ENCODE results near the gene ZFAND3. TPM values are rescaled to one million over a fixed set of nuclear protein-coding genes. Genes with fewer than 3 reads are reported as not detected.

ZFAND3 gene
- total RNA-seq, 1 experiment from 2014 or later: 107 TPM

GRCh38 chr6:38170666-38171355 is 351.3 kb downstream of the ZFAND3 start:
- no peaks in the 10 kb centered on the region for H3K36me3 ChIP-seq (ENCODE audit: control insufficient read depth, insufficient read depth, low read length)
- no peak for TF ChIP-seq CTCF (IDR thresholded peaks at IDR 0.05; ENCODE audit: insufficient read depth in 1 of 2, low read depth in 1 of 2, low read length in 1 of 2, severe bottlenecking in 1 of 2, unreplicated experiment in 1 of 2)
- Mint-ChIP-seq H3K4me3 (ENCODE audit: unreplicated experiment) (no peak overlapping the region), H3K27ac (ENCODE audit: unreplicated experiment) (no peak overlapping the region), H3K4me1 (ENCODE audit: low read depth, unreplicated experiment) (no peaks in the 10 kb centered on the region), H3K36me3 (ENCODE audit: insufficient read depth, unreplicated experiment) (peaks cover 22% of the 10 kb centered on the region), H3K27me3 (ENCODE audit: insufficient read depth, unreplicated experiment) (no peaks in the 10 kb centered on the region), H3K9me3 (ENCODE audit: unreplicated experiment) (no peaks in the 10 kb centered on the region)
- intact Hi-C loops (cut with micrococcal nuclease; ENCODE audit: unreplicated experiment): no loop called here
- CTCF ChIA-PET: no interaction called here
- no peaks in the 10 kb centered on the region for H3K27me3 ChIP-seq (replicated peaks; ENCODE audit: control insufficient read depth, insufficient read depth, low read length)
- DNase-seq: no peak
- POLR2A ChIA-PET: no interaction called here
- no peak overlapping the region for H3K4me3 ChIP-seq (ENCODE audit: low read depth, low read length)
- H3K9me3 ChIP-seq: no peaks in the 10 kb centered on the region
- no TSS peak for BruUV-seq (replicated peaks)
- H3K4me1 ChIP-seq: no peaks in the 10 kb centered on the region

- Histone ChIP-seq H3K4me1 (no peaks in the 10 kb centered on the region), H3K27me3 (replicated peaks; ENCODE audit: control insufficient read depth, insufficient read depth, low read length) (no peaks in the 10 kb centered on the region), H3K9me3 (no peaks in the 10 kb centered on the region), H3K36me3 (ENCODE audit: control insufficient read depth, insufficient read depth, low read length) (no peaks in the 10 kb centered on the region), H3K4me3 (ENCODE audit: low read depth, low read length) (no peak overlapping the region)
- H3K9me3 Mint-ChIP-seq (ENCODE audit: unreplicated experiment): no peaks in the 10 kb centered on the region
- no peak overlapping the region for H3K4me3 Mint-ChIP-seq (ENCODE audit: unreplicated experiment)
- peaks cover 3% of the 10 kb centered on the region for H3K4me1 Mint-ChIP-seq (ENCODE audit: low read depth, unreplicated experiment)
- intact Hi-C loops (cut with micrococcal nuclease; ENCODE audit: unreplicated experiment): no loop called here
- no peak for TF ChIP-seq CTCF (IDR thresholded peaks at IDR 0.05; ENCODE audit: insufficient read depth in 1 of 2, low read depth in 1 of 2, low read length in 1 of 2, severe bottlenecking in 1 of 2, unreplicated experiment in 1 of 2)
- DNase-seq: no peak
- peak overlapping the region; percentile 5 for H3K27ac Mint-ChIP-seq (ENCODE audit: unreplicated experiment)
- no peaks in the 10 kb centered on the region for H3K27me3 Mint-ChIP-seq (ENCODE audit: insufficient read depth, unreplicated experiment)
- peaks cover 23% of the 10 kb centered on the region for H3K36me3 Mint-ChIP-seq (ENCODE audit: insufficient read depth, unreplicated experiment)
- ChIA-PET CTCF (interaction anchor here (0.7 kb wide), 1 partner anchor 825 kb away, joined by 7 read pairs; no protein-coding TSS in a partner anchor), POLR2A (interaction anchor here (0.7 kb wide), 1 partner anchor 410 kb away, joined by 3 read pairs; no protein-coding TSS in a partner anchor)
- no TSS peak for BruUV-seq (replicated peaks)
These were observed 352.6 kb downstream of the ZFAND3 start for GRCh38 chr6:38171997-38172738.

GRCh38 chr6:38172739-38173410 is 353.3 kb downstream of the ZFAND3 start:
- TF ChIP-seq CTCF (IDR thresholded peaks at IDR 0.05; ENCODE audit: insufficient read depth in 1 of 2, low read depth in 1 of 2, low read length in 1 of 2, severe bottlenecking in 1 of 2, unreplicated experiment in 1 of 2): no peak
- Mint-ChIP-seq H3K27ac (ENCODE audit: unreplicated experiment) (no peak overlapping the region), H3K4me1 (ENCODE audit: low read depth, unreplicated experiment) (peaks cover 4% of the 10 kb centered on the region), H3K4me3 (ENCODE audit: unreplicated experiment) (no peak overlapping the region), H3K36me3 (ENCODE audit: insufficient read depth, unreplicated experiment) (peaks cover 19% of the 10 kb centered on the region), H3K27me3 (ENCODE audit: insufficient read depth, unreplicated experiment) (no peaks in the 10 kb centered on the region), H3K9me3 (ENCODE audit: unreplicated experiment) (no peaks in the 10 kb centered on the region)
- ChIA-PET POLR2A (no interaction called here), CTCF (no interaction called here)
- Histone ChIP-seq H3K4me3 (ENCODE audit: low read depth, low read length) (no peak overlapping the region), H3K27me3 (replicated peaks; ENCODE audit: control insufficient read depth, insufficient read depth, low read length) (no peaks in the 10 kb centered on the region), H3K36me3 (ENCODE audit: control insufficient read depth, insufficient read depth, low read length) (no peaks in the 10 kb centered on the region), H3K4me1 (no peaks in the 10 kb centered on the region), H3K9me3 (no peaks in the 10 kb centered on the region)
- no peak for DNase-seq
- intact Hi-C loops (cut with micrococcal nuclease; ENCODE audit: unreplicated experiment): no loop called here
- BruUV-seq (replicated peaks): no TSS peak

Data from Caco-2 (cell line).